ENCODE results near the gene CCSER1. TPM values are rescaled to one million over a fixed set of nuclear protein-coding genes. Genes with fewer than 3 reads are reported as not detected.

CCSER1 gene
- total and polyA plus RNA-seq, 10 donors: 1.3 to 30.4 (median 20.4) TPM

- intact Hi-C loops (cut with DNase I; ENCODE audit: low total_unique reads): no loop called here
- no peak overlapping the region for H3K4me3 ChIP-seq
- no peaks in the 10 kb centered on the region for H3K4me1 ChIP-seq
- no peaks in the 10 kb centered on the region for H3K27me3 ChIP-seq (replicated peaks in 1 of 7)
- no peaks in the 10 kb centered on the region for H3K9me3 ChIP-seq
- TF ChIP-seq CTCF (IDR thresholded peaks at IDR 0.05 in 8 of 11, conservative IDR thresholded peaks at IDR 0.05 in 3 of 11): no peak
- TF ChIP-seq POLR2AphosphoS5 (IDR thresholded peaks at IDR 0.05): no peak
- no peak for TF ChIP-seq POLR2A (IDR thresholded peaks at IDR 0.05)
- no peaks in the 10 kb centered on the region for H3K36me3 ChIP-seq
- no peak overlapping the region for H3K27ac ChIP-seq
- no peak for DNase-seq
Observed at GRCh38 chr4:90438522-90438921, 311.3 kb downstream of the CCSER1 start.

- H3K4me1 ChIP-seq: no peaks in the 10 kb centered on the region
- no peaks in the 10 kb centered on the region for H3K9me3 ChIP-seq
- no peak overlapping the region for H3K4me3 ChIP-seq
- 65 to 86% (median 70%) methylated on average over 2 of the region's 2 CpGs for WGBS, 5 donors
- TF ChIP-seq CTCF (IDR thresholded peaks at IDR 0.05 in 8 of 11, conservative IDR thresholded peaks at IDR 0.05 in 3 of 11) (no peak), POLR2AphosphoS5 (IDR thresholded peaks at IDR 0.05) (no peak), POLR2A (IDR thresholded peaks at IDR 0.05) (no peak)
- H3K36me3 ChIP-seq: no peaks in the 10 kb centered on the region
- intact Hi-C loops (cut with DNase I; ENCODE audit: low total_unique reads): no loop called here
- no peak for DNase-seq
- no peaks in the 10 kb centered on the region for H3K27me3 ChIP-seq (replicated peaks in 1 of 7)
- no peak overlapping the region for H3K27ac ChIP-seq
Observed at GRCh38 chr4:90441770-90442169, 314.6 kb downstream of the CCSER1 start.

GRCh38 chr4:90442619-90443018 lies 315.4 kb downstream of the CCSER1 start:
- WGBS, 5 donors: 80 to 95% (median 86%) methylated on average over 2 of the region's 2 CpGs
- Histone ChIP-seq H3K4me3 (no peak overlapping the region), H3K4me1 (no peaks in the 10 kb centered on the region), H3K9me3 (no peaks in the 10 kb centered on the region), H3K27me3 (replicated peaks in 1 of 7) (no peaks in the 10 kb centered on the region), H3K27ac (no peak overlapping the region), H3K36me3 (no peaks in the 10 kb centered on the region)
- intact Hi-C loops (cut with DNase I; ENCODE audit: low total_unique reads): no loop called here
- DNase-seq: no peak
- TF ChIP-seq POLR2AphosphoS5 (IDR thresholded peaks at IDR 0.05) (no peak), CTCF (IDR thresholded peaks at IDR 0.05 in 8 of 11, conservative IDR thresholded peaks at IDR 0.05 in 3 of 11) (no peak), POLR2A (IDR thresholded peaks at IDR 0.05) (no peak)

- 84 to 96% (median 91%) methylated on average over 1 of the region's 1 CpG for WGBS, 5 donors
Observed at GRCh38 chr4:90443231-90443630, 316.0 kb downstream of the CCSER1 start.

GRCh38 chr4:90444904-90445303 lies 317.7 kb downstream of the CCSER1 start:
- TF ChIP-seq POLR2A (IDR thresholded peaks at IDR 0.05) (no peak), POLR2AphosphoS5 (IDR thresholded peaks at IDR 0.05) (no peak), CTCF (IDR thresholded peaks at IDR 0.05 in 8 of 11, conservative IDR thresholded peaks at IDR 0.05 in 3 of 11) (no peak)
- Histone ChIP-seq H3K4me3 (no peak overlapping the region), H3K27ac (no peak overlapping the region), H3K27me3 (replicated peaks in 1 of 7) (no peaks in the 10 kb centered on the region), H3K9me3 (peaks cover 0 to 14% (median 4%) of the 10 kb centered on the region in 8 donors), H3K36me3 (peaks cover 0 to 10% (median 0%) of the 10 kb centered on the region in 6 donors), H3K4me1 (no peaks in the 10 kb centered on the region)
- intact Hi-C loops (cut with DNase I; ENCODE audit: low total_unique reads): no loop called here
- WGBS, 5 donors: 91 to 95% (median 95%) methylated on average over 2 of the region's 2 CpGs
- no peak for DNase-seq

More at GRCh38 chr4:90443231-90443630, 316.0 kb downstream of the CCSER1 start:
- Histone ChIP-seq H3K27ac (no peak overlapping the region), H3K4me3 (no peak overlapping the region), H3K36me3 (no peaks in the 10 kb centered on the region), H3K9me3 (no peaks in the 10 kb centered on the region), H3K27me3 (replicated peaks in 1 of 7) (no peaks in the 10 kb centered on the region), H3K4me1 (no peaks in the 10 kb centered on the region)
- TF ChIP-seq POLR2A (IDR thresholded peaks at IDR 0.05): no peak
- no peak for DNase-seq
- intact Hi-C loops (cut with DNase I; ENCODE audit: low total_unique reads): no loop called here
